OCI-LY7 (cell line): ENCODE results near the gene POLDIP3. TPM values are rescaled to one million over a fixed set of nuclear protein-coding genes. Genes with fewer than 3 reads are reported as not detected.

Experiments
- BruUV-seq: library from RNA; stranded (reverse); fragments of 400-500 nt; replicated peaks from 2 replicates; lab custom pipeline; 2021; lab: Mats Ljungman, UMichigan
- CTCF ChIA-PET: fragments of 300-600 bp; sonication (Branson Sonifier 250); formaldehyde crosslinking; loops from one replicate; lab custom pipeline; 2022; ENCODE audit warnings: antibody characterized with exemption; ENCODE audit not compliant: unreplicated experiment; lab: Charles Lee
- POLR2A ChIA-PET: fragments of 300-600 bp; sonication (Branson Sonifier 250); formaldehyde crosslinking; loops from one replicate; lab custom pipeline; 2022; ENCODE audit warnings: antibody characterized with exemption; lab: Charles Lee
- DNase-seq: peaks from one replicate; pipeline ENCODE4 v3.0.0-alpha.2; 2015; ENCODE audit warnings: low spot score
- H2AFZ ChIP-seq: fragments of 200-600 bp; sonication (generic), shearing (Covaris generic); 2 replicates; pipeline ENCODE4 v1.6.1; 2014; ENCODE audit warnings: mild to moderate bottlenecking, antibody characterized with exemption, low read length, moderate library complexity
- H3K27ac ChIP-seq: fragments of 200-600 bp; sonication (generic); 2 replicates; pipeline ENCODE4 v1.5.1; 2014; ENCODE audit warnings: mixed run types, low read depth, mild to moderate bottlenecking, moderate library complexity, low read length, inconsistent platforms; ENCODE audit not compliant: poor library complexity, severe bottlenecking
- H3K36me3 ChIP-seq: fragments of 200-600 bp; sonication (generic); 2 replicates; pipeline ENCODE4 v1.6.1; 2014; ENCODE audit warnings: mild to moderate bottlenecking, antibody characterized with exemption, low read length, moderate library complexity, mixed read lengths; ENCODE audit not compliant: insufficient read depth
- H3K4me1 ChIP-seq: fragments of 200-600 bp; sonication (generic); 2 replicates; pipeline ENCODE4 v1.5.1; 2014; ENCODE audit warnings: mild to moderate bottlenecking, low read length; ENCODE audit not compliant: insufficient read depth, poor library complexity, severe bottlenecking
- H3K4me2 ChIP-seq: fragments of 200-600 bp; sonication (generic); 2 replicates; pipeline ENCODE4 v1.6.1; 2014; ENCODE audit warnings: mild to moderate bottlenecking, low read length
- H3K4me3 ChIP-seq: fragments of 200-600 bp; sonication (generic); 2 replicates; pipeline ENCODE4 v1.5.1; 2014; ENCODE audit warnings: mild to moderate bottlenecking, low read depth, low read length; ENCODE audit not compliant: poor library complexity, severe bottlenecking
- H3K79me2 ChIP-seq: fragments of 200-600 bp; sonication (generic); 2 replicates; pipeline ENCODE4 v1.6.1; 2016; ENCODE audit warnings: low read depth, mild to moderate bottlenecking, low read length, moderate library complexity, mixed read lengths; ENCODE audit not compliant: insufficient read depth
- H3K9me2 ChIP-seq: fragments of 200-600 bp; sonication (generic); 2 replicates; pipeline ENCODE4 v1.6.1; 2016; ENCODE audit warnings: mild to moderate bottlenecking, low read length, mixed read lengths; ENCODE audit not compliant: insufficient read depth
- H3K9me3 ChIP-seq: fragments of 200-600 bp; sonication (generic); 2 replicates; pipeline ENCODE4 v1.6.1; 2014; ENCODE audit warnings: mild to moderate bottlenecking, mixed run types, low read length, mixed read lengths
- H4K20me1 ChIP-seq: fragments of 200-600 bp; sonication (generic); 2 replicates; pipeline ENCODE4 v1.6.1; 2014; ENCODE audit warnings: mild to moderate bottlenecking, antibody characterized with exemption, low read length, moderate library complexity, mixed read lengths; ENCODE audit not compliant: insufficient read depth
- CTCF ChIP-seq: fragments of 200-600 bp; sonication (generic); conservative IDR thresholded peaks from 2 replicates; pipeline ENCODE4 v1.5.1; 2014; ENCODE audit warnings: mild to moderate bottlenecking, antibody characterized with exemption, low read length, moderate library complexity, mixed read lengths
- EZH2phosphoT487 ChIP-seq: fragments of 200-600 bp; sonication (generic); IDR thresholded peaks from 2 replicates; pipeline ENCODE4 v1.6.1; 2018; ENCODE audit warnings: low read depth, borderline replicate concordance, mild to moderate bottlenecking, mixed run types, antibody characterized with exemption, low read length, moderate library complexity, mixed read lengths
- intact Hi-C: fragments of 100-400 bp; cut with micrococcal nuclease; formaldehyde crosslinking; loops from one replicate; pipeline ENCODE4 v1.10.0; 2022; ENCODE audit not compliant: unreplicated experiment
- total RNA-seq, 2 experiments: library from RNA; depleted of rRNA in 1 of 2; stranded (reverse); fragments of >200 nt in 1 of 2; shearing (Covaris generic) in 1 of 2; gene quantifications; 2 replicates each; pipeline ENCODE4 v1.2.3, GENCODE V29; 2014 to 2022

The POLDIP3 gene
- total RNA-seq, 2 experiments from 2014 or later: 70.7 to 73.5 TPM

DNA sequence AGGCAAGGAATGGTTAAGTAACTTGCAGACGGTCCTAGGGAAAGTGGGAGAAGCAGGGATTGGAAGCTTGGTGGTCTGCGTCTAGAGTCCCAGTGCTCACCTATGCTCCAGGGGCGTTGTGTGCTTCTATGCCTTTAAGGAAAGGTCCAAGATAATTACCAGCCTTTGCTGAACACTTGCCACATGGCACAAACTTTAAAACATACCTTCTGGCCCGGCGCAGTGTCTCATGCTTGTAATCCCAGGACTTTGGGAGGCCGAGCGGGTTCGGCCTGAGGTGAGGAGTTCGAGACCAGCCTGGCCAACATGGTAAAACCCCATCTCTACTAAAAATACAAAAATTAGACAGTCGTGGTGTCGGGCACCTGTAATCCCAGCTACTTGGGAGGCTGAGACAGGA, 2.3 kb downstream of the POLDIP3 start:
- Histone ChIP-seq H4K20me1 (peaks cover 25% of the 10 kb centered on the region), H3K4me3 (peak overlapping the region; percentile 85), H3K9me2 (no peaks in the 10 kb centered on the region), H3K4me2 (peak overlapping the region; percentile 92), H3K9me3 (no peaks in the 10 kb centered on the region), H3K79me2 (peaks cover 68% of the 10 kb centered on the region), H2AFZ (no peak overlapping the region), H3K4me1 (peaks cover 34% of the 10 kb centered on the region), H3K36me3 (peaks cover 58% of the 10 kb centered on the region), H3K27ac (no peak overlapping the region)
- DNase-seq: no peak
- intact Hi-C loops: loop anchor here (2.0 to 10.0 kb wide), 4 partner anchors 60 to 1168 kb away; partner anchors contain the start of genes SERHL2 and TOB2
- ChIA-PET POLR2A (no interaction called here), CTCF (no interaction called here)
- no TSS peak for BruUV-seq
- no peak for TF ChIP-seq CTCF
- no peak for TF ChIP-seq EZH2phosphoT487

DNA sequence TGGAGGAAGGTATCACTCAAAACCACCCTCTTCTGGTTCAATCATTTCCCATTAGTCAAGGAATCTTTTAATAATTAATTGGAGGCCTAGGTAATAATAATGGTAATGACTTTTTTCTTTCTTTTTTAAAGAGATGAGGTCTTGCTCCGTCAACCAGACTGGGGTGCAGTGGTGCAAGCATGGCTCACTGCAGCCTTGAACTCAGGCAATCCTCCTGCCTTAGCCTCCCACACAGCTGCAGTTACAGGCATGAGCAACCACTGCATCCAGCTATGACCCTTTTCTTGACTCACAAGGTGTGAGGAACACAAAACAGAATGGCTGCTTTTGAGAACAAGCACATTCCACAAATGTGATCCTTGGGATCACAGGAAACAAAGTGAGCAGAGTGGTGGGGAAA, 3.6 kb downstream of the POLDIP3 start:
- TF ChIP-seq CTCF: no peak
- no peak for TF ChIP-seq EZH2phosphoT487
- Histone ChIP-seq H3K27ac (no peak overlapping the region), H3K79me2 (peaks cover 79% of the 10 kb centered on the region), H3K36me3 (peaks cover 67% of the 10 kb centered on the region), H2AFZ (no peak overlapping the region), H3K9me3 (no peaks in the 10 kb centered on the region), H3K4me3 (no peak overlapping the region), H4K20me1 (peaks cover 25% of the 10 kb centered on the region), H3K4me1 (peaks cover 31% of the 10 kb centered on the region), H3K4me2 (peak overlapping the region; percentile 11; the same call in 1 of the 2 replicates), H3K9me2 (no peaks in the 10 kb centered on the region)
- ChIA-PET POLR2A (interaction anchor here (0.5 to 0.8 kb wide), 2 partner anchors 11 to 29 kb away, joined by 3 to 4 read pairs; no protein-coding TSS in a partner anchor), CTCF (interaction anchor here (0.6 kb wide), 1 partner anchor 231 kb away, joined by 3 read pairs; no protein-coding TSS in a partner anchor)
- DNase-seq: no peak
- intact Hi-C loops: loop anchor here (5.0 to 10.0 kb wide), 3 partner anchors 99 to 1166 kb away; partner anchors contain the start of gene TOB2
- BruUV-seq: no TSS peak

- no peak overlapping the region for H3K27ac ChIP-seq
- intact Hi-C loops: loop anchor here (5.0 to 10.0 kb wide), 3 partner anchors 98 to 1165 kb away; partner anchors contain the start of gene TOB2
- peaks cover 88% of the 10 kb centered on the region for H3K79me2 ChIP-seq
- peaks cover 75% of the 10 kb centered on the region for H3K36me3 ChIP-seq
- BruUV-seq: no TSS peak
- H3K4me1 ChIP-seq: peaks cover 23% of the 10 kb centered on the region
- ChIA-PET POLR2A (no interaction called here), CTCF (no interaction called here)
- TF ChIP-seq EZH2phosphoT487: no peak
- no peak for TF ChIP-seq CTCF
- H2AFZ ChIP-seq: no peak overlapping the region
- no peak for DNase-seq
- no peaks in the 10 kb centered on the region for H3K9me3 ChIP-seq
- peaks cover 25% of the 10 kb centered on the region for H4K20me1 ChIP-seq
- H3K4me2 ChIP-seq: no peak overlapping the region
- no peak overlapping the region for H3K4me3 ChIP-seq
- no peaks in the 10 kb centered on the region for H3K9me2 ChIP-seq
Measured at GRCh38 chr22:42610186-42610585, 4.5 kb downstream of the POLDIP3 start.
